ENCODE measurements around the gene GFER. TPM values are rescaled to one million over a fixed set of nuclear protein-coding genes. Genes with fewer than 3 reads are reported as not detected.
"Not testable (repeated sequence)": the region's sequence is repeated elsewhere in the genome, so short reads cannot be mapped to it uniquely, and the experiment has no call there.

GFER gene
- total RNA-seq, 1 donor from 2014 or later, result 12.6 TPM

GRCh38 chr16:1953734-1954133 is 30.3 kb upstream of the GFER start:
- FAIRE-seq (no peak), DNase-seq (ENCODE audit: low spot score in 2 of 2) (no peak)

DNA sequence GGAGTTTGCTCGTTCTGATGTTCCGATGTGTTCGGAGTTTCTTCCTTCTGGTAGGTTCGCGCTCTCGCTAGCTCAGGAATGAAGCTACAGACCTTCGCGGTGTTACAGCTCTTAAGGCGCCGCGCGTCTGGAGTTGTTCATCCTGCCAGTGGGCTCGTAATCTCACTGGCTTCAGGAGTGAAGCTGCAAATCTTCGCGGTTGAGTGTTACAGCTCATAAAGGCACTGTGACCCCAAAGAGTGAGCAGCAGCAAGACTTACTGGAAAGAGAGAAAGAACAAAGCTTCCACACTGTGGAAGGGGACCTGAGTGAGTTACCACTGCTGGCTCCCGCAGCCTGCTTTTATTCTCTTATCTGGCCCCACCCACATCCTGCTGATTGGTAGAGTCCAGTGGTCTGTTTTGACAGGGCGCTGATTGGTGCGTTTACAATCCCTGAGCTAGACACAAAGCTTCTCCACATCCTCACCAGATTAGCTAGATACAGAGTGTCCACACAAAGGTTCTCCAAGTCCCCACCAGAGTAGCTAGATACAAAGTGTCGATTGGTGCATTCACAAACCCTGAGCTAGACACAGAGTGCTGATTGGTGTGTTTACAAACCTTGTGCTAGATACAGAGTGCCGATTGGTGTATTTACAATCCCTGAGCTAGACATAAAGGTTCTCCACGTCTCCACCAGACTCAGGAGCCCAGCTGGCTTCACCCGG is 26.4 kb upstream of the GFER start:
- DNase-seq (ENCODE audit: low spot score in 2 of 2); FAIRE-seq: not testable (repeated sequence)

DNA sequence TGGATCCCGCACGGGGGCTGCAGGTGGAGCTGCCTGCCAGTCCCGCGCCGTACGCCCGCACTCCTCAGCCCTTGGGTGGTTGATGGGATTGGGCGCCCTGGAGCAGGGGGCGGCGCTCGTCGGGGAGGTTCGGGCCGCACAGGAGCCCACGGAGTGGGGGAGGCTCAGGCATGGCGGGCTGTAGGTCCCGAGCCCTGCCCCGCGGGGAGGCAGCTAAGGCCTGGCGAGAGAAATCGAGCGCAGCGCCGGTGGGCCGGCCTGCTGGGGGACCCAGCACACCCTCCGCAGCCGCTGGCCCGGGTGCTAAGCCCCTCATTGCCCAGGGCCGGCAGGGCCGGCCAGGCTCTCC is 25.9 kb upstream of the GFER start:
- DNase-seq (ENCODE audit: low spot score in 2 of 2); FAIRE-seq: not testable (repeated sequence)

DNA sequence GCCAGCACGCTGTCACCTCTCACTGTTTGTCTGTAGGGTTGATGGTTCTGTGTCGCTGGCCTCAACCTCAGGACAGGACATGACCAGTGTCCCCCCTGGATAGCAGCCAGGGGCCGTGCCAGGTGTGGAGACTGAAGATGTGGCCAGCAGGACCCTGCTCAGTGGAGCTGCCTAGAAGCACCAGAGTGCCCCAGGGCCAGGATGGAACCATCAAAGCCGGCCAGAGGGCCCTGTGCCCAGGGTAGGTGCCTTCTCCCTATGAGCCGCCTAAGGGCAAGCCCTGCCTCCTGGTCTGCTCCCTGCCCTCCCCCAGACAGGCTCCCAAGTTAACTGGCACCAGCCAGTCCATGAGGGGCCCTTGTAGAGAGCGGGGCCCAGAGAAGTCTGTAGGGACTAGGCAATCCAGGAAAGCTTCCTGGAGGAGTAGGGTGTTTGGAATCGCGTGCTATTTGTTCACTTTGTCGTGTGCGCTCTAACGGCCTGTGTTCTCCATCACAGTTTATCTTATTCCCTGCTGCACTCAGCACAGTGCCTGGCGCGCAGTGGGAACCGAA is 25.2 kb upstream of the GFER start:
- DNase-seq (ENCODE audit: low spot score in 2 of 2) (no peak), FAIRE-seq (no peak)

GRCh38 chr16:1959269-1960039 is 24.5 kb upstream of the GFER start, which contains the start of gene NDUFB10:
TSS of gene NDUFB10 (plus strand) at chr16:1959538. CDS start at chr16:1959625, 87 bp downstream.
- FAIRE-seq (no peak), DNase-seq (ENCODE audit: low spot score in 2 of 2) (peak; percentile 92 to 94)

DNA sequence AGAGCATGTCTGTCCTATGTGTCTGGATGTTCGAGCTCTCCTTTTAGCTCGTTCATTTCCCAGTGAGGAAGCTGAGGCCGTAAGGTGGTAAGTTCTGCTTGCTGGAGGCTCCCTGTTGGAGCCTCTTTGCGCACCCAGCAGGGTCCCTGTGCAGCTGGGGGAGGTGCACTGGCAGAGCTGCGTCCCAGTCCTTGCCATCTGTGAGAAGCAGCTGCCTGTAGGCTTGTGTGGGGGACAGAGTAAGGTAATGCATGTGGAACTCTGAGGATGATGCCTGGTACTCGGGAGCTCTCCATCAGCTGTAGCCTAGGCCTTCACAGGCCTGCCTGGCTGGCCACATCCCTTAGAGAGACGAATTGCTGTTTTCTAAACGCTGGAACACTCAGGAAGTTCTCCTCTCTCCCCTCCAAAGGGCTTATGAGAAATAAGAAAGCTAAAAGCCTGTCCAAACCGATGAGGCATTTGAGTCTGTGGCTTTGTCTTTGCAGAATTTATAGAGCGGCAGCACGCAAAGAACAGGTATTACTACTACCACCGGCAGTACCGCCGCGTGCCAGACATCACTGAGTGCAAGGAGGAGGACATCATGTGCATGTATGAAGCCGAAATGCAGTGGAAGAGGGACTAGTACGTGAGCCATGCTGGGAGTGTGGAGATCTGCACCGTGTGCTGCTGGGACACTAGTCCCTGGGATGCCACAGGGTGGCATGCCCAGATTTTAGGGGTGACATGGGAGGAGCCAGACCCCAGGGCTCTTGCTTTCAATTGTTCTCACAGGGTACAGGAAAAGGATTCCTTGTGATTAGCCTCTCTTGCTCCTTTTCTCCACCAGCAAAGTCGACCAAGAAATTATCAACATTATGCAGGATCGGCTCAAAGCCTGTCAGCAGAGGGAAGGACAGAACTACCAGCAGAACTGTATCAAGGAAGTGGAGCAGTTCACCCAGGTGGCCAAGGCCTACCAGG is 23.0 kb upstream of the GFER start:
- FAIRE-seq (no peak), DNase-seq (ENCODE audit: low spot score in 2 of 2) (no peak)

- no peak for FAIRE-seq
- DNase-seq (ENCODE audit: low spot score in 2 of 2), result no peak
Measured at GRCh38 chr16:1961651-1962067, 22.3 kb upstream of the GFER start.

- DNase-seq (ENCODE audit: low spot score in 2 of 2); FAIRE-seq: not testable (repeated sequence)
Measured at GRCh38 chr16:1962161-1963153, 21.5 kb upstream of the GFER start.

DNA sequence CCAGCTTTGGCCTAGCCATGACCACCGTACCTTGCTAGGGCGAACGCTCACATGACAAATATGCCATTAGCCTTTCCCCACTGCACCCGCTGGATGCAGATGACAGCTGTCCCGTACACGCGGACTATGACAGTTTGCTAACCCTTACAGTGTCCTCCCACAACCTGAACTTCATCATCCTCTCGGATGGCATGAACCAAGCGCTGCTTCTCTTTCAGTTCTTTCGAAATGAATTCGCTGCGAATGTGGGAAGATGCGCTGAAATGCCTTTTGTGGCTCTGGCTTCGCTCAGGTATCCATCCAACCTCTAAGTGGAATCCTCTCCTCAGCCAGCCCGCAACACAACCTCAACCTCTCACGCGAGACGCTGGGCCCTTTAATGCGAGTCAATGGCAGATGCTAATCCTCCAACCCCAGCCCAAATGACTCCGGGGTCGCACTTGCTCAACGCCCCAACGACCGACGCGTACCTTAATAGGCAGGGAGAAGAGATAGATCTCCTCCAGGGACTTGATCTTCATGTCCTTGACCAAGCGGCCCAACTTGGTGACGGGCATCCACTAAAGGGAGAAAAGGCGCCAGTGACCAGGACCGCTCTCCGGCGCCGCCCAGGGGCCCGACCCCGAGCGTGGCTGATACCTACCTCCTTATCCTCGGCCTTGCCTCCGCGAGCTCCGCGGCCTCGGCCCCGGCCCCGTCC is 20.0 kb upstream of the GFER start:
- peak in 1 of 2 donors; percentile 39 for DNase-seq (ENCODE audit: low spot score in 2 of 2)
- FAIRE-seq, result no peak

DNA sequence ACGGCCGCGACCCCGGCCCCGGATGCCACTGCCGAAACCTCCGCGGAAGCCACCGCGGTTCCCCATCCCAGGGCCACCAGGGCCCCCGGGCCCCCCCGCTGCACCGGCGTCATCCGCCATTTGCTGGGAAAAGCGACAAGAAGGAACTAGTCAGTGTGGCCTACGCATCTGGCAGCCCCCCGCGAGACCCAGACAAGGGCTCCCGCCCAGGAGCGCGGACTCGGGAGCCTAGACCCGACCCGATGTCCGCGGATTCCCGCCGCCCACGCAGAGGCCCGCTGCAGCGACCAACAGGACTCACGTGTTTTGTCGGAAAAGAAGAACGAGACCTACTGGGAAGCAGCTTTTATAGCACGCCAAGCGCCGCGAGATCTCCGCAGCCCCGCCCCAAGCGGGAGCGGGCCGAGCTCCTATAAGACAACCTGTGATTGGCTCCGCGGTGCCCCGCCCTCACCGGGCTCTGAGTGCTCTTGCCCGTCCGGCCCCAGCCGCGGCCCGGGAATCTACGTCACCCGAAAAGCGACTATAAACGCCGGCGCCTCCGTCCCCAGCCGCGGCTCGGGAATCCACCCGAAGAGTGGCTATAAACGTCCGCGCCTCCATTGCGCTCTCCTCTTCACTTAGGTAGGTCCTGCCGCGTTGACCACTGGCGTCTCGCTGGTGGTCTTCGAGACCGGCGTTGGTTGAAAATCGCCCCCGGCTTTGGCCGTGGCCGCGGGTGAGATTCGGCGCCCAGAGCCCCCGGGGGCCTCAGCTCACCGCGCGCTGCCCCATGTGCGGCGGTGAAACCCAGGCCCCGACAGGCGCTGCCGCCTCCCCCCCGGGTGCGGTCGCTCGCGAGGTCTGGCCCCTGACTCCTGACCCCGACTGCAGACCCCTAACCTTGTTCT is 19.2 kb upstream of the GFER start, which contains the start of gene RPS2:
Gene RPS2 (minus strand): TSS at position 321 of the 890 bp plus-strand sequence. CDS start 201 bp downstream, at position 120.
- DNase-seq (ENCODE audit: low spot score in 2 of 2) (peak; percentile 100), FAIRE-seq (no peak)

DNA sequence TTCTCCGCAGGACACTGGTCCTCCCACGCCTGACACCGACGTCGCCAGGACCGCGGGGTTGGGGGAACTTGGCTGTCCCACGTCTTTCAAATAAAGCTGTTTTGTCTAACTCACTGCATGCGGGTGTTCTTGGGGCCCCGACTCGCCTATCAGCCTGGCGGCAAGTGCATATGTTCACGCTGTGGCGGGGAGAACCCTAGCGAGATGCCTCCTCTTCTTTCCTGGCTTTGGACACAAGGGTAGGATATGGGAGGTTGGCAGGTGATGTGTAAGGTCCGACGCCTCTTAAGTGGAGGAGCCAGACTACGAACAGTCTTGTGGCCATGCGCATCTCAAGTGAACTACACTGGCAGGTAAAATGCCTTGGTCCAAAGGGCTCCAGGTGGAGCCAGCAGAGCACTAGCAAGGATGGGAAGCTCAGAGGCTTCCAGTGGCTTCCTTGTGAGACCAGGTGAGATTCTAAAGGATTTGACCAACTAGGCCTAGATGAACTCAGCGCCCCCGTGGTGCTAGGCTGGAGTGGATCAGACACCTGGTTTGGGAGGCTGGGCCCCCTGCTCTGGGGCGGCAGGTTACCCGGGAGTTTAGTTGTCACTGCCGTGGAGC is 18.5 kb upstream of the GFER start:
- no peak for FAIRE-seq

DNA sequence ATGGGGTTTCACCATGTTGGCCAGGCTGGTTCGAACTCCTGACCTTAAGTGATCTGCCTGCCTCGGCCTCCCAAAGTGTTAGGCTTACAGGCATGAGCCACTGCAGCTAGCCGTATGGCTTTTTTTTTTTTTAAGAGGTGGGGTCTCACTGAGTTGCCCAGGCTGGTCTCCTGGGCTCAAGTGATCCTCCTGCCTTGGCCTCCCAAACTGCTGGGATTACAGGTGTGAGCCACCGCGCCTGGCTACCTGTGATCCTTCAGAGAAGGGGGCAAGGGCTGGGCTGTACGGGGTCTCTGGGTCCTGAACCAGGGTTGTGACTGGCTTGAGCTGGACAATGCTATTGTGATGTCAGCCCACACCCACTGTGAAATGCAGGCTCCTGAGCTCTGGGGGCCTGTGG is 17.5 kb upstream of the GFER start, which contains the start of gene RNF151:
Gene RNF151 (plus strand): TSS at position 397 of the 400 bp plus-strand sequence. CDS start 26 bp downstream, outside the sequence.
- DNase-seq (ENCODE audit: low spot score in 2 of 2) (no peak), FAIRE-seq (no peak)

More for the DNA sequence above, 18.5 kb upstream of the GFER start:
- DNase-seq (ENCODE audit: low spot score in 2 of 2), result peak in 1 of 2 donors; percentile 28

GRCh38 chr16:1968146-1968953 is 15.6 kb upstream of the GFER start:
- FAIRE-seq (no peak), DNase-seq (ENCODE audit: low spot score in 2 of 2) (no peak)

GRCh38 chr16:1971796-1972489 is 12.1 kb upstream of the GFER start, which contains the start of gene TBL3:
TSS of gene TBL3 (plus strand) at chr16:1972053. CDS start at chr16:1972165, 112 bp downstream.
- FAIRE-seq (no peak), DNase-seq (ENCODE audit: low spot score in 2 of 2) (peak; percentile 98 to 99)

GRCh38 chr16:1972490-1972877 is 11.5 kb upstream of the GFER start:
- no peak for FAIRE-seq
- DNase-seq (ENCODE audit: low spot score in 2 of 2), result no peak

Data from frontal cortex (tissue), 4 donors.